ENCODE data around the gene EML5. TPM values are rescaled to one million over a fixed set of nuclear protein-coding genes. Genes with fewer than 3 reads are reported as not detected.

The EML5 gene
- total RNA-seq, 1 experiment from 2014 or later, result 1.8 TPM

DNA sequence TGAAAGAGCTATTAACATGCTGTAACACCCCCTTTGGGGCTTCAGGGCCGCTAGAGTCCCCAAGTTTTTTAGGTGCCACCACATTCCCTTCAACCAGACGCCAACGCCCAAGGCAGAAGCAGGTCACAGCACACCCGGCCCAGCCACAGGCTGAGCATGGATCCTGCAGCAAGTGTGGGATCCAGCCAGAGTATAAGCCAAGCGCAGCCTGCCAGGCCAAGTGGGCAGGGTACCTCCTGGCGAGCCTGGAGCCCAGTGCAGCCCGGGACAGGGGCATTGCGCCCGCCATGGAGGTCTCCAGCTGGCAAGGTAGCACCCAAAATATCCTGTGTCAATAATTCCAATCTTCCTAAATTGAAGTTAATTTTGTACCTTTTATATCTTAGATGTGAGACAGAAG, 55.5 kb downstream of the EML5 start:
- TF ChIP-seq SIN3A (IDR thresholded peaks at IDR 0.05; ENCODE audit: low read depth), result no peak
- TF ChIP-seq EZH2 (IDR thresholded peaks at IDR 0.05), result no peak
- TF ChIP-seq YY1 (IDR thresholded peaks at IDR 0.05; ENCODE audit: extremely low read depth, insufficient replicate concordance, low read depth, low read length), result no peak
- TF ChIP-seq, protein P1, sequence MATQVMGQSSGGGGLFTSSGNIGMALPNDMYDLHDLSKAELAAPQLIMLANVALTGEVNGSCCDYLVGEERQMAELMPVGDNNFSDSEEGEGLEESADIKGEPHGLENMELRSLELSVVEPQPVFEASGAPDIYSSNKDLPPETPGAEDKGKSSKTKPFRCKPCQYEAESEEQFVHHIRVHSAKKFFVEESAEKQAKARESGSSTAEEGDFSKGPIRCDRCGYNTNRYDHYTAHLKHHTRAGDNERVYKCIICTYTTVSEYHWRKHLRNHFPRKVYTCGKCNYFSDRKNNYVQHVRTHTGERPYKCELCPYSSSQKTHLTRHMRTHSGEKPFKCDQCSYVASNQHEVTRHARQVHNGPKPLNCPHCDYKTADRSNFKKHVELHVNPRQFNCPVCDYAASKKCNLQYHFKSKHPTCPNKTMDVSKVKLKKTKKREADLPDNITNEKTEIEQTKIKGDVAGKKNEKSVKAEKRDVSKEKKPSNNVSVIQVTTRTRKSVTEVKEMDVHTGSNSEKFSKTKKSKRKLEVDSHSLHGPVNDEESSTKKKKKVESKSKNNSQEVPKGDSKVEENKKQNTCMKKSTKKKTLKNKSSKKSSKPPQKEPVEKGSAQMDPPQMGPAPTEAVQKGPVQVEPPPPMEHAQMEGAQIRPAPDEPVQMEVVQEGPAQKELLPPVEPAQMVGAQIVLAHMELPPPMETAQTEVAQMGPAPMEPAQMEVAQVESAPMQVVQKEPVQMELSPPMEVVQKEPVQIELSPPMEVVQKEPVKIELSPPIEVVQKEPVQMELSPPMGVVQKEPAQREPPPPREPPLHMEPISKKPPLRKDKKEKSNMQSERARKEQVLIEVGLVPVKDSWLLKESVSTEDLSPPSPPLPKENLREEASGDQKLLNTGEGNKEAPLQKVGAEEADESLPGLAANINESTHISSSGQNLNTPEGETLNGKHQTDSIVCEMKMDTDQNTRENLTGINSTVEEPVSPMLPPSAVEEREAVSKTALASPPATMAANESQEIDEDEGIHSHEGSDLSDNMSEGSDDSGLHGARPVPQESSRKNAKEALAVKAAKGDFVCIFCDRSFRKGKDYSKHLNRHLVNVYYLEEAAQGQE (IDR thresholded peaks at IDR 0.05; ENCODE audit: low read depth), result no peak
- TF ChIP-seq, protein P2, sequence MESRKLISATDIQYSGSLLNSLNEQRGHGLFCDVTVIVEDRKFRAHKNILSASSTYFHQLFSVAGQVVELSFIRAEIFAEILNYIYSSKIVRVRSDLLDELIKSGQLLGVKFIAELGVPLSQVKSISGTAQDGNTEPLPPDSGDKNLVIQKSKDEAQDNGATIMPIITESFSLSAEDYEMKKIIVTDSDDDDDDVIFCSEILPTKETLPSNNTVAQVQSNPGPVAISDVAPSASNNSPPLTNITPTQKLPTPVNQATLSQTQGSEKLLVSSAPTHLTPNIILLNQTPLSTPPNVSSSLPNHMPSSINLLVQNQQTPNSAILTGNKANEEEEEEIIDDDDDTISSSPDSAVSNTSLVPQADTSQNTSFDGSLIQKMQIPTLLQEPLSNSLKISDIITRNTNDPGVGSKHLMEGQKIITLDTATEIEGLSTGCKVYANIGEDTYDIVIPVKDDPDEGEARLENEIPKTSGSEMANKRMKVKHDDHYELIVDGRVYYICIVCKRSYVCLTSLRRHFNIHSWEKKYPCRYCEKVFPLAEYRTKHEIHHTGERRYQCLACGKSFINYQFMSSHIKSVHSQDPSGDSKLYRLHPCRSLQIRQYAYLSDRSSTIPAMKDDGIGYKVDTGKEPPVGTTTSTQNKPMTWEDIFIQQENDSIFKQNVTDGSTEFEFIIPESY (IDR thresholded peaks at IDR 0.05; ENCODE audit: extremely low read depth, insufficient replicate concordance, low read length), result no peak
- no peak for TF ChIP-seq ZFX (IDR thresholded peaks at IDR 0.05)
- TF ChIP-seq ELF1 (IDR thresholded peaks at IDR 0.05; ENCODE audit: borderline replicate concordance, low read depth), result no peak
- no peak for TF ChIP-seq SRF (IDR thresholded peaks at IDR 0.05; ENCODE audit: low read depth)
- no peak for TF ChIP-seq POLR2AphosphoS5 (IDR thresholded peaks at IDR 0.05; ENCODE audit: low read depth, low read length)
- no peak for TF ChIP-seq JUND (IDR thresholded peaks at IDR 0.05)
- no peak for TF ChIP-seq RAD21 (IDR thresholded peaks at IDR 0.05; ENCODE audit: low read depth)
- TF ChIP-seq, protein P3, sequence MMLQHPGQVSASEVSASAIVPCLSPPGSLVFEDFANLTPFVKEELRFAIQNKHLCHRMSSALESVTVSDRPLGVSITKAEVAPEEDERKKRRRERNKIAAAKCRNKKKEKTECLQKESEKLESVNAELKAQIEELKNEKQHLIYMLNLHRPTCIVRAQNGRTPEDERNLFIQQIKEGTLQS (IDR thresholded peaks at IDR 0.05), result no peak
- no peak for TF ChIP-seq CBX3 (IDR thresholded peaks at IDR 0.05; ENCODE audit: low read depth)
- Histone ChIP-seq H3K4me2 (ENCODE audit: low read length) (no peak overlapping the region), H3K9me3 (ENCODE audit: control insufficient read depth in 1 of 2, insufficient read depth in 1 of 2, low read depth in 1 of 2, low read length in 2 of 2) (no peaks in the 10 kb centered on the region), H3K79me2 (ENCODE audit: insufficient read depth, low read length) (no peaks in the 10 kb centered on the region), H3K4me1 (ENCODE audit: control insufficient read depth in 1 of 2, insufficient read depth in 2 of 2, low read length in 2 of 2) (no peaks in the 10 kb centered on the region), H2AFZ (ENCODE audit: low read depth, low read length, poor library complexity, severe bottlenecking) (no peak overlapping the region), H3K9me2 (ENCODE audit: insufficient read depth) (no peaks in the 10 kb centered on the region), H3K9ac (ENCODE audit: low read length) (no peak overlapping the region), H3K4me3 (replicated peaks in 1 of 2; ENCODE audit: low read depth in 1 of 2, low read length in 2 of 2) (no peak overlapping the region), H3K36me3 (ENCODE audit: control insufficient read depth in 1 of 2, insufficient read depth in 2 of 2, low read length in 2 of 2) (no peaks in the 10 kb centered on the region), H4K20me1 (ENCODE audit: insufficient read depth) (no peaks in the 10 kb centered on the region), H3K27me3 (ENCODE audit: insufficient read depth, low read length) (no peaks in the 10 kb centered on the region), H3K27ac (ENCODE audit: low read depth, low read length) (no peak overlapping the region)
- BruUV-seq (replicated peaks), result no TSS peak
- RAD21 ChIA-PET (ENCODE audit: low non-redundant PET in 1 of 2, low total read pairs in 2 of 2, uncharacterized antibody in 2 of 2, unreplicated experiment in 2 of 2), result no interaction called here
- ATAC-seq (no peak), DNase-seq (ENCODE audit: low read depth, low spot score) (no peak)
- intact Hi-C loops (cut with micrococcal nuclease), result no loop called here
- POLR2A ChIA-PET, result no interaction called here
- CTCF ChIA-PET, result no interaction called here
